Body of pancreas (tissue), 4 donors: ENCODE measurements around the gene POMT2. TPM values are rescaled to one million over a fixed set of nuclear protein-coding genes. Genes with fewer than 3 reads are reported as not detected.
A peak's percentile ranks its signal among the peaks of the same experiment; 100 is the strongest.

Experiments used
- ATAC-seq: fragments of 150-250 bp; one replicate; pipeline ENCODE4 v1.9.1; 2016
- DNase-seq, 4 donors: peaks; one replicate each; pipeline ENCODE4 v3.0.0-alpha.2; 2019
- H3K27ac ChIP-seq, 4 donors: fragments of 200-600 bp; sonication (generic); 1 replicate in 3 of 4; 2 replicates in 1 of 4; pipeline versions ENCODE4 v1.5.1 to v1.6.1; 2016 to 2019; ENCODE audit warnings: mild to moderate bottlenecking in 1 of 4, mixed read lengths in 1 of 4, moderate library complexity in 1 of 4
- H3K27me3 ChIP-seq, 2 donors: fragments of 200-600 bp; sonication (generic); one replicate each; pipeline ENCODE4 v1.6.0; 2016; ENCODE audit warnings: mild to moderate bottlenecking in 1 of 2
- H3K36me3 ChIP-seq, 2 donors: fragments of 200-600 bp; sonication (generic); replicated peaks in 1 of 2; 2 replicates each; pipeline ENCODE4 v1.5.1; 2016; ENCODE audit warnings: low read depth in 2 of 2; ENCODE audit not compliant: insufficient read depth in 1 of 2
- H3K4me1 ChIP-seq: fragments of 200-600 bp; sonication (generic); one replicate; pipeline ENCODE4 v1.6.0; 2016
- H3K4me3 ChIP-seq, 2 donors: fragments of 200-600 bp; sonication (generic); 1 replicate in 1 of 2; 2 replicates in 1 of 2; pipeline ENCODE4 v1.5.1; 2016 to 2019
- H3K9me3 ChIP-seq, 3 donors: fragments of 200-600 bp; sonication (generic); 1 replicate in 2 of 3; 2 replicates in 1 of 3; pipeline ENCODE4 v1.5.1; 2016
- POLR2A ChIP-seq, 3 donors: fragments of 450-650 bp; IDR thresholded peaks; one replicate each; pipeline ENCODE4 v1.6.1; 2016; ENCODE audit warnings: antibody characterized with exemption in 3 of 3, mild to moderate bottlenecking in 2 of 3
- WGBS, 2 donors: methylation state at CpG; one replicate each; pipeline ENCODE4 v1.1.5; 2017; 5-methylcytosine and 5-hydroxymethylcytosine counted together
- intact Hi-C: fragments of 100-400 bp; cut with DNase I; formaldehyde crosslinking; loops from one replicate; pipeline ENCODE4 v1.15.1; 2023
- total RNA-seq, 2 donors: library from RNA; depleted of rRNA; stranded (reverse); fragments of >200 nt; gene quantifications; one replicate each; pipeline ENCODE4 v1.1.0, GENCODE V29; 2016
- TF ChIP-seq, protein P1 (sequence below), 7 experiments: fragments of 450-650 bp in 4 of 7; fragments of 200-600 bp in 3 of 7; sonication (generic) in 3 of 7; IDR thresholded peaks; one replicate each; pipeline ENCODE4 v1.5.1; 2016 to 2019; ENCODE audit warnings: antibody characterized with exemption in 7 of 7

The POMT2 gene
- total RNA-seq, 2 donors from 2014 or later: 22.6 to 45.2 TPM

- H3K27me3 ChIP-seq: no peaks in the 10 kb centered on the region
- no peak for ATAC-seq
- no peaks in the 10 kb centered on the region for H3K9me3 ChIP-seq
- DNase-seq: peak in 1 of 4 donors; percentile 31
- H3K36me3 ChIP-seq: peaks cover 0 to 8% of the 10 kb centered on the region in 2 donors
- no peak overlapping the region for H3K4me3 ChIP-seq
- WGBS, 2 donors: 86 to 88% methylated on average over 12 to 14 of the region's 14 CpGs
- no peaks in the 10 kb centered on the region for H3K4me1 ChIP-seq
- no peak overlapping the region for H3K27ac ChIP-seq
- TF ChIP-seq POLR2A (IDR thresholded peaks at IDR 0.05): no peak
- TF ChIP-seq, protein P1, sequence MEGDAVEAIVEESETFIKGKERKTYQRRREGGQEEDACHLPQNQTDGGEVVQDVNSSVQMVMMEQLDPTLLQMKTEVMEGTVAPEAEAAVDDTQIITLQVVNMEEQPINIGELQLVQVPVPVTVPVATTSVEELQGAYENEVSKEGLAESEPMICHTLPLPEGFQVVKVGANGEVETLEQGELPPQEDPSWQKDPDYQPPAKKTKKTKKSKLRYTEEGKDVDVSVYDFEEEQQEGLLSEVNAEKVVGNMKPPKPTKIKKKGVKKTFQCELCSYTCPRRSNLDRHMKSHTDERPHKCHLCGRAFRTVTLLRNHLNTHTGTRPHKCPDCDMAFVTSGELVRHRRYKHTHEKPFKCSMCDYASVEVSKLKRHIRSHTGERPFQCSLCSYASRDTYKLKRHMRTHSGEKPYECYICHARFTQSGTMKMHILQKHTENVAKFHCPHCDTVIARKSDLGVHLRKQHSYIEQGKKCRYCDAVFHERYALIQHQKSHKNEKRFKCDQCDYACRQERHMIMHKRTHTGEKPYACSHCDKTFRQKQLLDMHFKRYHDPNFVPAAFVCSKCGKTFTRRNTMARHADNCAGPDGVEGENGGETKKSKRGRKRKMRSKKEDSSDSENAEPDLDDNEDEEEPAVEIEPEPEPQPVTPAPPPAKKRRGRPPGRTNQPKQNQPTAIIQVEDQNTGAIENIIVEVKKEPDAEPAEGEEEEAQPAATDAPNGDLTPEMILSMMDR (IDR thresholded peaks at IDR 0.05): no peak
- intact Hi-C loops: no loop called here
Measured at GRCh38 chr14:77278461-77279230, 42.0 kb downstream of the POMT2 start.

GRCh38 chr14:77276959-77277358, 43.7 kb downstream of the POMT2 start:
- Histone ChIP-seq H3K4me3 (no peak overlapping the region), H3K36me3 (peaks cover 0 to 8% of the 10 kb centered on the region in 2 donors), H3K27me3 (no peaks in the 10 kb centered on the region), H3K9me3 (no peaks in the 10 kb centered on the region), H3K4me1 (no peaks in the 10 kb centered on the region), H3K27ac (no peak overlapping the region)
- TF ChIP-seq, protein P1 (IDR thresholded peaks at IDR 0.05): no peak
- no peak for TF ChIP-seq POLR2A (IDR thresholded peaks at IDR 0.05)
- DNase-seq (no peak), ATAC-seq (no peak)
- 83 to 85% methylated on average over 6 to 12 of the region's 12 CpGs for WGBS, 2 donors
- intact Hi-C loops: no loop called here

GRCh38 chr14:77276295-77276935, 44.3 kb downstream of the POMT2 start:
- DNase-seq (no peak), ATAC-seq (no peak)
- 90% methylated on average over 10 to 15 of the region's 15 CpGs for WGBS, 2 donors
- H3K36me3 ChIP-seq: peaks cover 0 to 8% of the 10 kb centered on the region in 2 donors
- intact Hi-C loops: no loop called here
- H3K27me3 ChIP-seq: peaks cover 0 to under 1% of the 10 kb centered on the region in 2 donors
- H3K4me3 ChIP-seq: no peak overlapping the region
- H3K4me1 ChIP-seq: peaks cover under 1% of the 10 kb centered on the region
- H3K9me3 ChIP-seq: no peaks in the 10 kb centered on the region
- H3K27ac ChIP-seq: no peak overlapping the region
- TF ChIP-seq, protein P1 (IDR thresholded peaks at IDR 0.05): no peak
- no peak for TF ChIP-seq POLR2A (IDR thresholded peaks at IDR 0.05)

GRCh38 chr14:77275601-77276017, 45.1 kb downstream of the POMT2 start:
- H3K9me3 ChIP-seq: no peaks in the 10 kb centered on the region
- intact Hi-C loops: no loop called here
- DNase-seq: no peak
- H3K27me3 ChIP-seq: peaks cover 0 to 8% of the 10 kb centered on the region in 2 donors
- WGBS, 2 donors: 57 to 81% methylated on average over 8 of the region's 8 CpGs
- no peak overlapping the region for H3K27ac ChIP-seq
- no peak overlapping the region for H3K4me3 ChIP-seq
- H3K4me1 ChIP-seq: peaks cover 9% of the 10 kb centered on the region
- TF ChIP-seq, protein P1 (IDR thresholded peaks at IDR 0.05): no peak
- TF ChIP-seq POLR2A (IDR thresholded peaks at IDR 0.05): no peak
- H3K36me3 ChIP-seq: peaks cover 0 to 8% of the 10 kb centered on the region in 2 donors
- ATAC-seq: no peak
